ENCODE measurements around the gene FGB.

DNA sequence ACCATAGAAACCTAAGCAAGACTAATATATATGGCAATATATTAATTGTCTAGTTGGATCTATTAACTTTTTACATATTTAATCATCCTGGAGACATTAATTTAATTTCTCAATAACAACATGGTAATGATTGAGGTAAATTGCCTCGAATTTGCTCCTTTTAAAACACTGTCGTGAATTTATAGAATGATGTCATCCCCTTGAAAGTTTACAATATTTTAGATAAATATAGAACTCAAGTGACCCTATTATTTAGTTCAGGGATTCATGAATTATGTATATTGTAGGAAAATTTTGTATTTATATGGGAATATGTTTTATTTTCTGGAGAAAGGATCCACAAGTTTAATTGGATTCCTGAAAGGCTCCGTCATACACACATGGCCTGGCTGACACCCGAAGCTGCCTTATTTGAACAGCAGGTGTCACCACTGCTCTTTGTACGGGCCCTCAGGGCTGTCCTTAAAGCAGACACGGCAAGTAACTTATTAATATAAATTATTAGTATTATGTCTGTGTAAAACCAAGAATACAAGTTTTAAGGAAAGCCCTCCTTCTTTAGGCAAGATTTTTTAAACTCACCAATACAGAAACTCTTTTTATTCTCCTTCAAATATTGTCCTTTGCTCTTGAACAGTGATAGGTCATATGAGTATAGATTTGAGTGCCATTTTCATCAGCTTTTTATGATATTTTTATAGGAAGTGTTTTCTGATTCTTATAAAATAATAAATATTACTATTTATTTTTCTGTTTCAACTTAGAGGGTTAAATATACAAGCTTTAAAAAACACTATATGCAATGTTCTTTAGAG lies 10.7 kb upstream of the FGB start:
- TF ChIP-seq EZH2 (IDR thresholded peaks at IDR 0.05) (no peak), POLR2AphosphoS5 (IDR thresholded peaks at IDR 0.05; ENCODE audit: borderline replicate concordance, low read depth, low read length) (no peak), FOXP2 (optimal IDR thresholded peaks at IDR 0.05; ENCODE audit: control extremely low read depth, extremely low read length, insufficient read depth) (no peak)
